Breast epithelium (tissue), 3 donors: ENCODE results near the gene ADGRB2.

Experiments used
- CTCF ChIP-seq, 3 donors: fragments of 450-650 bp; IDR thresholded peaks; one replicate each; pipeline ENCODE4 v1.5.1; 2016 to 2017; ENCODE audit warnings: antibody characterized with exemption in 3 of 3, mild to moderate bottlenecking in 3 of 3, moderate library complexity in 3 of 3
- POLR2AphosphoS5 ChIP-seq, 3 donors: sonication (generic); formaldehyde crosslinking; IDR thresholded peaks; one replicate each; pipeline ENCODE4 v1.6.1; 2017; ENCODE audit warnings: antibody characterized with exemption in 3 of 3

GRCh38 chr1:31752952-31753475 is 11.1 kb downstream of the ADGRB2 start:
- TF ChIP-seq POLR2AphosphoS5 (IDR thresholded peaks at IDR 0.05) = no peak
- no peak for TF ChIP-seq CTCF (IDR thresholded peaks at IDR 0.05)
